Embryonic facial prominence (tissue), 1 donor: Measurements from ENCODE around the gene FAM72A.
"Not testable (repeated sequence)": the region's sequence is repeated elsewhere in the genome, so short reads cannot be mapped to it uniquely, and the experiment has no call there.

Experiments used
- DNase-seq: peaks from one replicate; pipeline ENCODE4 v3.0.0-alpha.2; 2016; ENCODE audit errors: extremely low spot score

Gene FAM72A

GRCh38 chr1:206169794-206170193 lies 32.8 kb downstream of the FAM72A start:
- DNase-seq: not testable (repeated sequence)

- not testable (repeated sequence) for DNase-seq
Observed at GRCh38 chr1:206167350-206168029, 35.1 kb downstream of the FAM72A start.

GRCh38 chr1:206145771-206146290 lies 56.8 kb downstream of the FAM72A start:
- DNase-seq: no peak

GRCh38 chr1:206144605-206145004 lies 58.0 kb downstream of the FAM72A start:
- DNase-seq: no peak

- DNase-seq: no peak
Observed at GRCh38 chr1:206143537-206144172, 59.0 kb downstream of the FAM72A start.

GRCh38 chr1:206142770-206143169 lies 59.9 kb downstream of the FAM72A start:
- no peak for DNase-seq

- DNase-seq: no peak
Observed at GRCh38 chr1:206142011-206142410, 60.6 kb downstream of the FAM72A start.

- no peak for DNase-seq
Observed at GRCh38 chr1:206136241-206136640, 66.4 kb downstream of the FAM72A start.
